Epidermal melanocyte (primary cell): ENCODE data around the gene AGPAT2.

Experiments used
- DNase-seq: peaks from one replicate; pipeline ENCODE4 v3.0.0; 2011; ENCODE audit warnings: low spot score; ENCODE audit not compliant: insufficient read length

Gene AGPAT2

DNA sequence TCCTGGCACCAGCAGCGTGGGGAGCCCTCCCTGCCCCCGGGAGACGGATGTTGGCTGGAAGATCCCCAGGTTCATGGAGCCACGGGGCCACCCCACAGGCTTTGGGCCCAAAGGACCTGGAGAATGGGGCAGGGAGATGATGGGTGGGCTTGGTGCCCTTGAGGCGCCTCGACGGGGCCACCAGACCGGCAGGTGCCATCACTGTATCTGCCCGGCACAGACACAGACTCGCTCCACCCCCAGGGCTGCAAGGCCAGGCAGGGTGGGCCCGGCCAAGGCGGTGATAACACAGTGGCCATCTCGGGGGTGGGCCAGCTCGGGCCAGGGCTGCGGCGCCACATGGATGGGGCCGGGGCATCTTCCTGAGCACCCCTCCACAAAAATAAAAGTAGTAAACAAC, 59.6 kb downstream of the AGPAT2 start:
- DNase-seq, result no peak

DNA sequence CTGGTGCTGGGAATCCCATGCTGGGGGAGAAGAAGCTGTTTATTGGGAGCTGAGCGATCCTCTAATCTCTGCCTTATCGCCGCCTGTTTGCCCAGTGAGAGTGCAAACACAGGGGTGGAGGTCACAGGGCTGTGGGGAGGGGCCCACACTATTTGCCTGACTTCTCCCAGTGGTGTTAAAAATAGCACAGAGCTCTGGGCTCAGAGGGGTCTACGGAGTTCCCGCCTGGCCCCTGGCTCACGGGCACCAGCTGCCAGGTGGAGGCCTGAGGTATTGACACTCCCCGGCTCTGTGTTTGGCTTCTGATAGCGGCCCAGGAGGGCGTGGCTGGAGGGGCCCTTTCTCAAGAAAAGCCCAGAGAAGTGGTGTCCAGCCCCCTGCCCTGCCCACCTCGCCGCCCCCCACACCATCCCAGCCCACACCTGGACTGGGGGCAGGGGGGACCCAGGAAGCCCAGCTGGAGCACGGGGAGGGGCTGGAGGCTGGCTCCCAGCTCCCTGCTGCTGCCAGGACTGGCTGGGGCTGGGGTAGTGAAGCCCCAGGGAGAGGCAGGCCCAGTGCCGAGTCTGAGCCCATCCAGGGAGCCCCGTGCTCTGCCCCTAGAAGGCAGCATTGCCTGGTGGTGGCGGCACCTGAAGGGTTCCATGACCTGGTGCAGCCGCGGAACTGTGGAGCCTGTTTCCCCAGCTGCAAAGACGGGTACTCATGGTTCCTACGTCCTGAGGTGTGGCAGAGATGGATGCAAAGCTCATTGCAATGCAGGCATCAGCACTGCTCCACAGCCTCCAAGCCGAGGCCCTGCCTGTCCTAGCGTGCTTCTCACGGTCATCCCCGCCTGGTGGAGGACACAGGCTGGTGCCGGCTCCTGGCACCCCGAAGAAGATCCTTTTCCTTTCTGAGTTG, 60.3 kb downstream of the AGPAT2 start:
- DNase-seq, result no peak

DNA sequence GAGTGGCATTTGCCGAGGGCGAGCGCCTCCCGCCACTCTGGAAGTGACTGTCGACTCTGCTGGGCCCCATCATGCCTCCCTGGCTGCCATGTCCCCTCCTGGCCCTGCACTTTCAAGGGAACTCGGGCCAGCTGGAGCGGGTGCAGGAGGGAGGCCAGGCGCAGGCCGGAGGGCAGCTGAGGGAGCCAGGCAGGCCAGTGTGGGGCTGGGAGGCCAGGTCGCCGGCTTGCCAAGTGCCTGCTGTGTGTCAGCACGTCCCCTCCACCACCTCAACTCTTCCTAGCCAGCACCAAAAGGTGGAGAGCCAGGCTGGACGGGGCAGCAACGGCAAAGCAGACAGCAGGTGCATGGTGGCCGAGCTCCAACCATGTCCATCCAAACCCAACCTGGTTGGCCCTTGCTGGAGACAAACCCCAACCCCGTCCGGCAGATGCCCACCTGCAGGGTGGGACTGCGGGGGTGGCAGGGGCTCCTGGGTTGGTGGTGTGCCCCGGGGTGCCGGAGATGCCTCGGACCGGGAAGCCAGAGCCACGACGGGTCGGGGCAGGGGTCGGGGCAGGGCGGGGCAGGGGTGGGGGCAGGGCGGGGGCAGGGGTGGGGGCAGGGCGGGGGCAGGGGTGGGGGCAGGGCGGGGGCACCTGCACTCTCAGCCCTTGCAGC, 61.1 kb downstream of the AGPAT2 start:
- DNase-seq, result no peak

- peak; percentile 81 for DNase-seq
Measured at GRCh38 chr9:136625101-136626065, 61.9 kb downstream of the AGPAT2 start.

GRCh38 chr9:136624184-136624951, 62.9 kb downstream of the AGPAT2 start:
- DNase-seq, result no peak

- no peak for DNase-seq
Measured at GRCh38 chr9:136623842-136624183, 63.4 kb downstream of the AGPAT2 start.
